ENCODE data around the gene THRSP. TPM values are rescaled to one million over a fixed set of nuclear protein-coding genes. Genes with fewer than 3 reads are reported as not detected.

THRSP gene
- polyA plus RNA-seq, 2 of the 4 experiments (the other 2 are of a cell fraction): not detected

DNA sequence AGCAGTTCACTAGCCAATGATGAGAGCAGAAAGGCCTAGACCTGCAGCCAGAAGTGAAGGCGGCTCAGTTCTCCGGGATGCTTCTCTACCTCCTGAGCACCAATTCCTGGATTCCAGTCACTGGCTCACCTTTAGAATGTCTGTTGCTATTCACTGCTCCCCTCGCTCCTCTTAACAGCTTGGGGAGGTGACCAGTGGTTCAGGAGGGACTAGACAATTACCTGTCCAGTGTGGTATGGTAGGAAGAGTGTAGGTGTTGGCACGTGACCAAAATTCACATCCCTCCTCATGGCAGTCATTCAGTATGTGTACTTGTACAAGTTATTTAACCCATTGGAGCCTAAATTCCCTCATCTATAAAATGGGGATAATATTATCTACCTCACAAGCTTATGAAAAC is 4.0 kb downstream of the THRSP start:
- ChIA-PET POLR2A (no interaction called here), CTCF (no interaction called here)
- no peaks in the 10 kb centered on the region for H3K9me3 ChIP-seq
- TF ChIP-seq HOXA7 (CRISPR knock-in tag; IDR thresholded peaks at IDR 0.05) (no peak), PHF8 (IDR thresholded peaks at IDR 0.05; ENCODE audit: borderline replicate concordance, low read depth) (no peak), SREBF2 (IDR thresholded peaks at IDR 0.05) (no peak)
- TF ChIP-seq, protein P1, sequence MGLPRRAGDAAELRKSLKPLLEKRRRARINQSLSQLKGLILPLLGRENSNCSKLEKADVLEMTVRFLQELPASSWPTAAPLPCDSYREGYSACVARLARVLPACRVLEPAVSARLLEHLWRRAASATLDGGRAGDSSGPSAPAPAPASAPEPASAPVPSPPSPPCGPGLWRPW (IDR thresholded peaks at IDR 0.05): no peak
- TF ChIP-seq, protein P2, sequence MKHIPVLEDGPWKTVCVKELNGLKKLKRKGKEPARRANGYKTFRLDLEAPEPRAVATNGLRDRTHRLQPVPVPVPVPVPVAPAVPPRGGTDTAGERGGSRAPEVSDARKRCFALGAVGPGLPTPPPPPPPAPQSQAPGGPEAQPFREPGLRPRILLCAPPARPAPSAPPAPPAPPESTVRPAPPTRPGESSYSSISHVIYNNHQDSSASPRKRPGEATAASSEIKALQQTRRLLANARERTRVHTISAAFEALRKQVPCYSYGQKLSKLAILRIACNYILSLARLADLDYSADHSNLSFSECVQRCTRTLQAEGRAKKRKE (CRISPR knock-in tag; IDR thresholded peaks at IDR 0.05; ENCODE audit: low read depth): no peak
- H3K27ac ChIP-seq: no peak overlapping the region
- H3K4me1 ChIP-seq: no peaks in the 10 kb centered on the region
- FAIRE-seq (no peak), DNase-seq (ENCODE audit: low read depth in 1 of 2, low spot score in 1 of 2) (no peak), ATAC-seq (no peak)
- H3K4me2 ChIP-seq: no peak overlapping the region
- 92% methylated on average over 4 of the region's 4 CpGs for WGBS (ENCODE audit: missing lambda C conversion rate)
- no peak overlapping the region for H3K4me3 ChIP-seq

DNA sequence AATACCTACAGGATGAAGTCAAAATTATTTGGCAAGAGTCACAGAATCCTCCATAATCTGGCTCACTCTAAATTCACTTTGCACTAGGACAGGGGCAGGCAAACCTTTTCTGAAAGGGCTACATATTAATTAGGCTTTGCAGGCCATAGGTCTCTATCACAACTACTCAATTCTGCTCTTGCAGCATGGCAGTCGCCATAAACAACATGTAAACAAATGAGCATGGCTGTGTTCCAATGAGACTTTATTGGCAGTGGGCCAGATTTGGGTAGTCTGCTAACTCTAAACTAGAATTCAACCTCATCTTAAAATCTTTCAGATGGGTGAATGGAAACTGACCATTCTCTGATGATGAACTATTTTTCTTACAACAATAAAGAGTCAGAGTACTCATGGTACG is 5.8 kb downstream of the THRSP start:
- DNase-seq (ENCODE audit: low read depth in 1 of 2, low spot score in 1 of 2): no peak
- ATAC-seq: no peak
- WGBS (ENCODE audit: missing lambda C conversion rate): 83% methylated on average over 2 of the region's 2 CpGs
- POLR2A ChIA-PET: interaction anchor here (1.2 kb wide), 1 partner anchor 10 kb away, joined by 4 read pairs; the partner anchor contains the start of gene NDUFC2
- H3K4me3 ChIP-seq: no peak overlapping the region
- no peak overlapping the region for H3K4me2 ChIP-seq
- no peaks in the 10 kb centered on the region for H3K4me1 ChIP-seq
- TF ChIP-seq FOXS1 (CRISPR knock-in tag; IDR thresholded peaks at IDR 0.05) (no peak), HDAC2 (IDR thresholded peaks at IDR 0.05) (no peak), POLR2A (IDR thresholded peaks at IDR 0.05; ENCODE audit: low read length) (no peak), MAFK (IDR thresholded peaks at IDR 0.05; ENCODE audit: partially characterized antibody) (no peak), RNF2 (IDR thresholded peaks at IDR 0.05; ENCODE audit: borderline replicate concordance, low read depth) (no peak), JUNB (IDR thresholded peaks at IDR 0.05) (no peak), ZNF302 (CRISPR knock-in tag; IDR thresholded peaks at IDR 0.05) (no peak), RARB (CRISPR knock-in tag; IDR thresholded peaks at IDR 0.05) (no peak), MAZ (IDR thresholded peaks at IDR 0.05; ENCODE audit: borderline replicate concordance, low read depth, low read length) (no peak), HEYL (CRISPR knock-in tag; IDR thresholded peaks at IDR 0.05) (no peak), SREBF2 (IDR thresholded peaks at IDR 0.05) (no peak), FOSB (CRISPR knock-in tag; IDR thresholded peaks at IDR 0.05) (no peak), KDM1A (IDR thresholded peaks at IDR 0.05; ENCODE audit: low read depth) (no peak), MYC (IDR thresholded peaks at IDR 0.05; ENCODE audit: borderline replicate concordance, low read length) (no peak), NPAS2 (CRISPR knock-in tag; IDR thresholded peaks at IDR 0.05; ENCODE audit: borderline replicate concordance) (no peak), ESRRA (IDR thresholded peaks at IDR 0.05; ENCODE audit: borderline replicate concordance, low read length) (no peak), TFCP2L1 (CRISPR knock-in tag; IDR thresholded peaks at IDR 0.05) (no peak), CHD4 (IDR thresholded peaks at IDR 0.05; ENCODE audit: borderline replicate concordance) (no peak), BHLHE40 (IDR thresholded peaks at IDR 0.05; ENCODE audit: low read depth, low read length) (no peak)
- TF ChIP-seq, protein P3, sequence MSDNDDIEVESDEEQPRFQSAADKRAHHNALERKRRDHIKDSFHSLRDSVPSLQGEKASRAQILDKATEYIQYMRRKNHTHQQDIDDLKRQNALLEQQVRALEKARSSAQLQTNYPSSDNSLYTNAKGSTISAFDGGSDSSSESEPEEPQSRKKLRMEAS (IDR thresholded peaks at IDR 0.05): no peak
- no peak for FAIRE-seq
- H3K27ac ChIP-seq: no peak overlapping the region
- no peaks in the 10 kb centered on the region for H3K9me3 ChIP-seq
- CTCF ChIA-PET: interaction anchor here (1.2 to 1.7 kb wide), 2 partner anchors 9 to 23 kb away, joined by 4 to 7 read pairs; no protein-coding TSS in a partner anchor

DNA sequence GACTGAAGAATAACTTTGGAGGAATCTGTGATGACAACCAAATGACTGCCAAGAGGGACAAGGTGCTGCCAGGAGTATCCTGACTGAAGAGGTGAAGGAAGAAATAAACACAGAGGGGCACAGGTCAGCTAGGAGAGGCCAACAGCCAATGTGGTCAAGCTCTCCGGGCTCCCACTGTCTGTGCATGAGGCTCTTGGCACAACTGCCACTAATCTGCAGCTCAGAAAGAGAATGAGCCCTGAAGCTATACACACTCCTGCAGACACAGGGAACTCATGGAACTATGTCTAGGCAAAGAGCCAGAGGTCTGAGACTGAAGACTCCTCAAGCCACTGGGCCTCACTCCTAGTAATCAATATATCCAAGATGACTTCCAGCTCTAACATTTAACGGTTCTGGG is 7.0 kb downstream of the THRSP start:
- 84% methylated on average over 2 of the region's 2 CpGs for WGBS (ENCODE audit: missing lambda C conversion rate)
- Histone ChIP-seq H3K4me2 (no peak overlapping the region), H3K27ac (no peak overlapping the region), H3K4me3 (no peak overlapping the region), H3K4me1 (no peaks in the 10 kb centered on the region), H3K9me3 (no peaks in the 10 kb centered on the region)
- CTCF ChIA-PET: interaction anchor here (1.4 to 1.6 kb wide), 2 partner anchors 10 to 24 kb away, joined by 3 to 5 read pairs; partner anchors contain the start of gene NDUFC2
- no peak for ATAC-seq
- no peak for FAIRE-seq
- POLR2A ChIA-PET: no interaction called here
- no peak for DNase-seq (ENCODE audit: low read depth in 1 of 2, low spot score in 1 of 2)
- TF ChIP-seq MAZ (IDR thresholded peaks at IDR 0.05; ENCODE audit: borderline replicate concordance, low read depth, low read length): no peak
- TF ChIP-seq ESRRA (IDR thresholded peaks at IDR 0.05; ENCODE audit: borderline replicate concordance, low read length): no peak
- TF ChIP-seq, protein P2 (CRISPR knock-in tag; IDR thresholded peaks at IDR 0.05; ENCODE audit: low read depth): no peak
- no peak for TF ChIP-seq KDM5A (IDR thresholded peaks at IDR 0.05)
- no peak for TF ChIP-seq ZSCAN20 (CRISPR knock-in tag; IDR thresholded peaks at IDR 0.05)
- TF ChIP-seq EP300 (IDR thresholded peaks at IDR 0.05): no peak
- TF ChIP-seq HOXB13 (CRISPR knock-in tag; IDR thresholded peaks at IDR 0.05; ENCODE audit: low read depth): no peak
- no peak for TF ChIP-seq POLR2AphosphoS2 (conservative IDR thresholded peaks at IDR 0.05; ENCODE audit: low read length)
- TF ChIP-seq, protein P4, sequence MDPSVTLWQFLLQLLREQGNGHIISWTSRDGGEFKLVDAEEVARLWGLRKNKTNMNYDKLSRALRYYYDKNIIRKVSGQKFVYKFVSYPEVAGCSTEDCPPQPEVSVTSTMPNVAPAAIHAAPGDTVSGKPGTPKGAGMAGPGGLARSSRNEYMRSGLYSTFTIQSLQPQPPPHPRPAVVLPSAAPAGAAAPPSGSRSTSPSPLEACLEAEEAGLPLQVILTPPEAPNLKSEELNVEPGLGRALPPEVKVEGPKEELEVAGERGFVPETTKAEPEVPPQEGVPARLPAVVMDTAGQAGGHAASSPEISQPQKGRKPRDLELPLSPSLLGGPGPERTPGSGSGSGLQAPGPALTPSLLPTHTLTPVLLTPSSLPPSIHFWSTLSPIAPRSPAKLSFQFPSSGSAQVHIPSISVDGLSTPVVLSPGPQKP (IDR thresholded peaks at IDR 0.05; ENCODE audit: low read depth, low read length): no peak
- TF ChIP-seq ZC3H11A (IDR thresholded peaks at IDR 0.05): no peak
- TF ChIP-seq KDM1A (IDR thresholded peaks at IDR 0.05; ENCODE audit: low read depth): no peak
- TF ChIP-seq, protein P5, sequence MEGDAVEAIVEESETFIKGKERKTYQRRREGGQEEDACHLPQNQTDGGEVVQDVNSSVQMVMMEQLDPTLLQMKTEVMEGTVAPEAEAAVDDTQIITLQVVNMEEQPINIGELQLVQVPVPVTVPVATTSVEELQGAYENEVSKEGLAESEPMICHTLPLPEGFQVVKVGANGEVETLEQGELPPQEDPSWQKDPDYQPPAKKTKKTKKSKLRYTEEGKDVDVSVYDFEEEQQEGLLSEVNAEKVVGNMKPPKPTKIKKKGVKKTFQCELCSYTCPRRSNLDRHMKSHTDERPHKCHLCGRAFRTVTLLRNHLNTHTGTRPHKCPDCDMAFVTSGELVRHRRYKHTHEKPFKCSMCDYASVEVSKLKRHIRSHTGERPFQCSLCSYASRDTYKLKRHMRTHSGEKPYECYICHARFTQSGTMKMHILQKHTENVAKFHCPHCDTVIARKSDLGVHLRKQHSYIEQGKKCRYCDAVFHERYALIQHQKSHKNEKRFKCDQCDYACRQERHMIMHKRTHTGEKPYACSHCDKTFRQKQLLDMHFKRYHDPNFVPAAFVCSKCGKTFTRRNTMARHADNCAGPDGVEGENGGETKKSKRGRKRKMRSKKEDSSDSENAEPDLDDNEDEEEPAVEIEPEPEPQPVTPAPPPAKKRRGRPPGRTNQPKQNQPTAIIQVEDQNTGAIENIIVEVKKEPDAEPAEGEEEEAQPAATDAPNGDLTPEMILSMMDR (IDR thresholded peaks at IDR 0.05): no peak

Data from A549 (cell line).